Neural progenitor cell (in vitro differentiated cells): ENCODE results near the gene ITGB3.

Experiments used
- CTCF ChIP-seq: fragments of 200-600 bp; sonication (generic); IDR thresholded peaks from 2 replicates; pipeline ENCODE4 v1.5.1; 2017; ENCODE audit warnings: antibody characterized with exemption, mild to moderate bottlenecking
- EZH2 ChIP-seq: fragments of 200-600 bp; sonication (generic); IDR thresholded peaks from 2 replicates; pipeline ENCODE4 v1.6.1; 2017; ENCODE audit warnings: antibody characterized with exemption, mild to moderate bottlenecking, moderate library complexity
- EZH2phosphoT487 ChIP-seq: fragments of 200-600 bp; sonication (generic); IDR thresholded peaks from 2 replicates; pipeline ENCODE4 v1.6.1; 2017; ENCODE audit warnings: antibody characterized with exemption

GRCh38 chr17:47227862-47228261 lies 25.8 kb upstream of the ITGB3 start:
- TF ChIP-seq CTCF = no peak
- no peak for TF ChIP-seq EZH2phosphoT487
- no peak for TF ChIP-seq EZH2
